GM20000 (cell line): ENCODE results near the gene TNFAIP8.

ENCODE experiments used
- DNase-seq: peaks from one replicate; pipeline ENCODE4 v3.0.0; 2012; ENCODE audit warnings: low spot score
- CTCF ChIP-seq: IDR thresholded peaks from 2 replicates; pipeline ENCODE4 v1.5.1; 2012; ENCODE audit warnings: mild to moderate bottlenecking, control low read depth; ENCODE audit errors: extremely low read depth, missing control alignments

Gene TNFAIP8

GRCh38 chr5:119355685-119356611 is at the start of gene TNFAIP8:
Gene TNFAIP8 (plus strand): TSS chr5:119356019. CDS start chr5:119356091, 72 bp downstream.
- DNase-seq: peak; percentile 82
- no peak for TF ChIP-seq CTCF

- no peak for DNase-seq
- TF ChIP-seq CTCF: no peak
Observed at GRCh38 chr5:119307170-119307569, 48.6 kb upstream of the TNFAIP8 start.

GRCh38 chr5:119309326-119309725 is 46.5 kb upstream of the TNFAIP8 start:
- no peak for DNase-seq
- TF ChIP-seq CTCF: no peak

- no peak for TF ChIP-seq CTCF
- no peak for DNase-seq
Observed at GRCh38 chr5:119311688-119312087, 44.1 kb upstream of the TNFAIP8 start.

GRCh38 chr5:119312403-119312802 is 43.4 kb upstream of the TNFAIP8 start:
- DNase-seq: no peak
- TF ChIP-seq CTCF: no peak

GRCh38 chr5:119313197-119313596 is 42.6 kb upstream of the TNFAIP8 start:
- no peak for TF ChIP-seq CTCF
- no peak for DNase-seq

- no peak for DNase-seq
- TF ChIP-seq CTCF: no peak
Observed at GRCh38 chr5:119313658-119314605, 41.9 kb upstream of the TNFAIP8 start.
